ENCODE measurements around the gene CXCL1. TPM values are rescaled to one million over a fixed set of nuclear protein-coding genes. Genes with fewer than 3 reads are reported as not detected.

Gene CXCL1
- total RNA-seq, 1 experiment from 2014 or later = 267 TPM

DNA sequence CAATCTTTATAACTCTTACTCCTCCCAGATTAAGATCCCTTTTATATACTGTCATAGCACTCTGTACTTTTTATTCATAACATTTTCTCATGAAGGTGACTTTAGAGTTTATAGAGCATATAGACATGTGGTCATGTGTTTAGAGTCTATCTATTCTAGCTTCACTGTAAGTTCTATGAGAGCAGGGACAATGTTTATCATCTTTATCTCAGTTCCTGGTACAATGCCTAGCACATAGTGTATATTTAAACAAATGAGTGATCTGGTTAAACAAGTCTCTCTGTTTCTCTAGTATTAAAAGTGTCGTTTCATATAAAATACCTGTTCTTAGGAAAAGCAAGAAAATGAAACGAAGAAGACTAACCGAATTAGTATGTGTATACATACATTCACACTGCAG lies 29.5 kb upstream of the CXCL1 start:
- Histone ChIP-seq H3K4me3 (ENCODE audit: low read length) (no peak overlapping the region), H2AFZ (ENCODE audit: low read length) (no peak overlapping the region), H3K4me1 (ENCODE audit: insufficient read depth, low read length) (peaks cover 75% of the 10 kb centered on the region), H3K9ac (ENCODE audit: low read length) (no peak overlapping the region), H3K79me2 (ENCODE audit: low read length) (peaks cover 22% of the 10 kb centered on the region), H3K27me3 (ENCODE audit: low read length) (no peaks in the 10 kb centered on the region), H4K20me1 (ENCODE audit: low read length) (no peaks in the 10 kb centered on the region), H3K36me3 (ENCODE audit: low read depth, low read length) (no peaks in the 10 kb centered on the region), H3K9me3 (ENCODE audit: low read length) (no peaks in the 10 kb centered on the region), H3K4me2 (ENCODE audit: low read length) (peak overlapping the region; percentile 90), H3K9me2 (replicated peaks; ENCODE audit: low read length) (no peaks in the 10 kb centered on the region), H3K27ac (ENCODE audit: low read length) (peak overlapping the region; percentile 62), H3F3A (ENCODE audit: low read length, unreplicated experiment) (peaks cover 3% of the 10 kb centered on the region)
- BruUV-seq (replicated peaks) = no TSS peak
- POLR2A ChIA-PET (ENCODE audit: unreplicated experiment) = interaction anchor here (0.5 kb wide), 1 partner anchor 28 kb away, joined by 3 read pairs; no protein-coding TSS in a partner anchor
- CTCF ChIA-PET = no interaction called here
- TF ChIP-seq, protein P1, sequence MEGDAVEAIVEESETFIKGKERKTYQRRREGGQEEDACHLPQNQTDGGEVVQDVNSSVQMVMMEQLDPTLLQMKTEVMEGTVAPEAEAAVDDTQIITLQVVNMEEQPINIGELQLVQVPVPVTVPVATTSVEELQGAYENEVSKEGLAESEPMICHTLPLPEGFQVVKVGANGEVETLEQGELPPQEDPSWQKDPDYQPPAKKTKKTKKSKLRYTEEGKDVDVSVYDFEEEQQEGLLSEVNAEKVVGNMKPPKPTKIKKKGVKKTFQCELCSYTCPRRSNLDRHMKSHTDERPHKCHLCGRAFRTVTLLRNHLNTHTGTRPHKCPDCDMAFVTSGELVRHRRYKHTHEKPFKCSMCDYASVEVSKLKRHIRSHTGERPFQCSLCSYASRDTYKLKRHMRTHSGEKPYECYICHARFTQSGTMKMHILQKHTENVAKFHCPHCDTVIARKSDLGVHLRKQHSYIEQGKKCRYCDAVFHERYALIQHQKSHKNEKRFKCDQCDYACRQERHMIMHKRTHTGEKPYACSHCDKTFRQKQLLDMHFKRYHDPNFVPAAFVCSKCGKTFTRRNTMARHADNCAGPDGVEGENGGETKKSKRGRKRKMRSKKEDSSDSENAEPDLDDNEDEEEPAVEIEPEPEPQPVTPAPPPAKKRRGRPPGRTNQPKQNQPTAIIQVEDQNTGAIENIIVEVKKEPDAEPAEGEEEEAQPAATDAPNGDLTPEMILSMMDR (conservative IDR thresholded peaks at IDR 0.05; ENCODE audit: low read depth, low read length) = no peak
- no peak for TF ChIP-seq EZH2 (IDR thresholded peaks at IDR 0.05; ENCODE audit: low read length, unreplicated experiment)
- no peak for TF ChIP-seq EZH2phosphoT487 (IDR thresholded peaks at IDR 0.05; ENCODE audit: borderline replicate concordance, low read length)
- ATAC-seq = no peak
- peak; percentile 57 for DNase-seq
- intact Hi-C loops (cut with micrococcal nuclease) = loop anchor here (5.0 kb wide), 2 partner anchors 112 to 232 kb away; no protein-coding TSS in a partner anchor

DNA sequence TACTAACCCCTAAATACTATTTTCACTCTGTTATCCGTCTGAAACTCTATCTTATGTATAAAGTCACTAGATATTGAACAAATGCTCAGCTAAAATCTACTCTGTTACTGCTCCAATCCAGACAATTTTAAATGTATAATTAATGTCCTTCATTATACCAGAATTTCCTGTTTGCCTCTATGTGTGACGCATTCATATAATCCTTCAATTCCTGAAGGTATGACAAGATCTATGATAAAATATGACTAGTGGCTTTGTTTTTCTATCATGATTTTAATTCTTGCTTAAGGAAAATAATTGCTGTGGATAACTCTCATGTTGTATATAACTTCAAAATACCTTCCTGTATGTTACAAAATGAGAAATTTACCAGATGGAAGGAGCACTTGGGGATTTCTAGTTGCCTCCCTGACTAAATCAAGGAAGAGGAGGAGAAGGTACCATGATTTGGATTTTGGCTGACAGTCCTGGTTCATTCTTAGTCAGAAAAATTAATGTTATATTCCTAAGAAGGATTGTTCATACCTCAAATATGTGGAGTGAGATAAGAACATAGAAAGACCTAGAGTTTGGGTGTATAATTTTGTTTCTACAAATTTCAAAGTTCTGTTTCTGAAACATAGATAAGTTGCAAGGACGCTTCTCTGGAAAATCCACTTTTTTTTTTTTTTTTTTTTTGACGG lies 27.8 kb upstream of the CXCL1 start:
- POLR2A ChIA-PET (ENCODE audit: unreplicated experiment) = interaction anchor here (0.7 kb wide), 1 partner anchor 165 kb away, joined by 4 read pairs; no protein-coding TSS in a partner anchor
- TF ChIP-seq EZH2 (IDR thresholded peaks at IDR 0.05; ENCODE audit: low read length, unreplicated experiment) (no peak), EZH2phosphoT487 (IDR thresholded peaks at IDR 0.05; ENCODE audit: borderline replicate concordance, low read length) (no peak)
- TF ChIP-seq, protein P1 (conservative IDR thresholded peaks at IDR 0.05; ENCODE audit: low read depth, low read length) = no peak
- Histone ChIP-seq H3K4me3 (ENCODE audit: low read length) (no peak overlapping the region), H3K27ac (ENCODE audit: low read length) (peak overlapping the region; percentile 72), H3K9me2 (replicated peaks; ENCODE audit: low read length) (no peaks in the 10 kb centered on the region), H3K79me2 (ENCODE audit: low read length) (peaks cover 22% of the 10 kb centered on the region), H3K4me2 (ENCODE audit: low read length) (peak overlapping the region; percentile 27), H3K9me3 (ENCODE audit: low read length) (no peaks in the 10 kb centered on the region), H3F3A (ENCODE audit: low read length, unreplicated experiment) (peaks cover 6% of the 10 kb centered on the region), H4K20me1 (ENCODE audit: low read length) (no peaks in the 10 kb centered on the region), H2AFZ (ENCODE audit: low read length) (no peak overlapping the region), H3K36me3 (ENCODE audit: low read depth, low read length) (no peaks in the 10 kb centered on the region), H3K4me1 (ENCODE audit: insufficient read depth, low read length) (peaks cover 79% of the 10 kb centered on the region), H3K27me3 (ENCODE audit: low read length) (no peaks in the 10 kb centered on the region), H3K9ac (ENCODE audit: low read length) (peak overlapping the region; percentile 16; the same call in 1 of the 2 replicates)
- CTCF ChIA-PET = interaction anchor here (0.6 kb wide), 1 partner anchor 116 kb away, joined by 3 read pairs; no protein-coding TSS in a partner anchor
- BruUV-seq (replicated peaks) = no TSS peak
- no peak for ATAC-seq
- intact Hi-C loops (cut with micrococcal nuclease) = loop anchor here (5.0 kb wide), 2 partner anchors 114 to 234 kb away; no protein-coding TSS in a partner anchor
- peak; percentile 80 for DNase-seq

DNA sequence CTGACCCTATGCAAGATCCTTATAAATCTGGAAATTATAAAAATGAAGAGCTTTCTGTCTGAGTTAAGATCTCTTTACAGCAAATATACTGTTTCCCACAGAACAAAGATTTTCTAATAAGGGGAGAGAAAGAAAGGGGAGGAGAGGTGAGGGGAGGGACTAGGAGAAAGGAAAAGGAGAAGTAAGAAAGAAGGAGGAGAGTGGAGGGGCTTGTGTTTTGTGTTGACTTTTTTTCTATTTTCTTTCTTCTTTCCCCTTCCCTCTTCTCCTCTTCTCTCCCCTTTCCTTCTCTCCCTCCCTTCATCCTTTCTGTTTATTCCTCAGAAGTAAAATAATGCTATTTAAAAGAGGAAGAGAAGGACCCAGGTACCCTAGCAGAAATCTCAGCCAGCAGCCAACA lies 26.5 kb upstream of the CXCL1 start:
- ChIA-PET POLR2A (ENCODE audit: unreplicated experiment) (no interaction called here), CTCF (no interaction called here)
- H4K20me1 ChIP-seq (ENCODE audit: low read length) = no peaks in the 10 kb centered on the region
- peak overlapping the region; percentile 85 for H3K27ac ChIP-seq (ENCODE audit: low read length)
- TF ChIP-seq, protein P1 (conservative IDR thresholded peaks at IDR 0.05; ENCODE audit: low read depth, low read length) = no peak
- no peak for TF ChIP-seq EZH2 (IDR thresholded peaks at IDR 0.05; ENCODE audit: low read length, unreplicated experiment)
- no peak for TF ChIP-seq EZH2phosphoT487 (IDR thresholded peaks at IDR 0.05; ENCODE audit: borderline replicate concordance, low read length)
- intact Hi-C loops (cut with micrococcal nuclease) = loop anchor here (5.0 kb wide), 2 partner anchors 115 to 235 kb away; no protein-coding TSS in a partner anchor
- 0 out of 2 replicates have a peak overlapping the region, but pooled peaks have one; percentile 2 for H3K9ac ChIP-seq (ENCODE audit: low read length)
- no peaks in the 10 kb centered on the region for H3K36me3 ChIP-seq (ENCODE audit: low read depth, low read length)
- DNase-seq = no peak
- H3K27me3 ChIP-seq (ENCODE audit: low read length) = no peaks in the 10 kb centered on the region
- H3K4me2 ChIP-seq (ENCODE audit: low read length) = peak overlapping the region; percentile 62
- no peaks in the 10 kb centered on the region for H3K9me2 ChIP-seq (replicated peaks; ENCODE audit: low read length)
- H3K4me3 ChIP-seq (ENCODE audit: low read length) = no peak overlapping the region
- no peak overlapping the region for H2AFZ ChIP-seq (ENCODE audit: low read length)
- peaks cover 70% of the 10 kb centered on the region for H3K4me1 ChIP-seq (ENCODE audit: insufficient read depth, low read length)
- peaks cover 11% of the 10 kb centered on the region for H3K79me2 ChIP-seq (ENCODE audit: low read length)
- no TSS peak for BruUV-seq (replicated peaks)
- no peak for ATAC-seq
- H3K9me3 ChIP-seq (ENCODE audit: low read length) = no peaks in the 10 kb centered on the region
- H3F3A ChIP-seq (ENCODE audit: low read length, unreplicated experiment) = peaks cover 6% of the 10 kb centered on the region
